MM.1S (cell line): ENCODE measurements around the gene CRY1.

Source experiments
- EZH2 ChIP-seq: fragments of 300-600 bp; sonication (generic); optimal IDR thresholded peaks from 2 replicates; pipeline ENCODE3; 2017; ENCODE audit warnings: low read depth, mild to moderate bottlenecking, antibody characterized with exemption, low read length, mixed read lengths
- EZH2phosphoT487 ChIP-seq: fragments of 300-600 bp; sonication (generic); IDR thresholded peaks from 2 replicates; pipeline ENCODE4 v1.6.1; 2018; ENCODE audit warnings: antibody characterized with exemption, low read length
- TF ChIP-seq, protein P1 (sequence below): fragments of 300-600 bp; sonication (generic); IDR thresholded peaks from 2 replicates; pipeline ENCODE4 v1.5.1; 2016; ENCODE audit warnings: antibody characterized with exemption, low read length, mixed read lengths

DNA sequence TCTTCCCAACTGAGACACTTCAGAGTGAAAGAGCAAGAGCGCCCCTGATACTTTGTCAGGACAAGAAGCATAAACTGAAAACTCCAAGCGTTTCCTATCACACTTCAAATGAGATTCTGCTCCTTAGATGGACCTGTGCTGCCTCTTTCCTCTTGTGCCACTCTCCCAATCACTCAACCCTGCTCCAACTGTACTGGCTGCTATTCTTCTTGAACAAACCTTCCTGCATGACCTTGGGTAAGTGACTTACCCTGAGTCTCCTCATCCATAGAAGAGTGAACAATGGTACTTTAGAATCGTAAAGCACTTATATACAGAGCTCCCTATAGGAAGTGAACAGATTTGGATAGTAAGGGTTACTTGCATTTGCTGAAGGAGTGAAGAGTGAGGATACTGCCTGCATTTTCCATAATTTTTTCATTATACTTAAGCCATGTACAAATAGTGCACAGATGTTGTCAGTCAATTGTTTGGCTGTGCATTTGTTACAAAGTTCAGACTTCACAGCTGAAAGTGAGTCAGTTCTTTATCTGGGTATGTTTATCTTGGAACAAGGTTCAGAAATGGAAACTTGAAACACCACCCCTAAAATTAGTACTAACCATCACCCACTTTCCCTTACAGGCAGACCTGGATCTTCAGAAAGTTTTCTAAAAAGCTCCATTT is 117.2 kb downstream of the CRY1 start:
- no peak for TF ChIP-seq EZH2phosphoT487
- TF ChIP-seq, protein P1, sequence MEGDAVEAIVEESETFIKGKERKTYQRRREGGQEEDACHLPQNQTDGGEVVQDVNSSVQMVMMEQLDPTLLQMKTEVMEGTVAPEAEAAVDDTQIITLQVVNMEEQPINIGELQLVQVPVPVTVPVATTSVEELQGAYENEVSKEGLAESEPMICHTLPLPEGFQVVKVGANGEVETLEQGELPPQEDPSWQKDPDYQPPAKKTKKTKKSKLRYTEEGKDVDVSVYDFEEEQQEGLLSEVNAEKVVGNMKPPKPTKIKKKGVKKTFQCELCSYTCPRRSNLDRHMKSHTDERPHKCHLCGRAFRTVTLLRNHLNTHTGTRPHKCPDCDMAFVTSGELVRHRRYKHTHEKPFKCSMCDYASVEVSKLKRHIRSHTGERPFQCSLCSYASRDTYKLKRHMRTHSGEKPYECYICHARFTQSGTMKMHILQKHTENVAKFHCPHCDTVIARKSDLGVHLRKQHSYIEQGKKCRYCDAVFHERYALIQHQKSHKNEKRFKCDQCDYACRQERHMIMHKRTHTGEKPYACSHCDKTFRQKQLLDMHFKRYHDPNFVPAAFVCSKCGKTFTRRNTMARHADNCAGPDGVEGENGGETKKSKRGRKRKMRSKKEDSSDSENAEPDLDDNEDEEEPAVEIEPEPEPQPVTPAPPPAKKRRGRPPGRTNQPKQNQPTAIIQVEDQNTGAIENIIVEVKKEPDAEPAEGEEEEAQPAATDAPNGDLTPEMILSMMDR, result no peak
- no peak for TF ChIP-seq EZH2
